Measurements from ENCODE around the gene RAB33B.
A peak's percentile ranks its signal among the peaks of the same experiment; 100 is the strongest.
"Not testable (repeated sequence)": the region's sequence is repeated elsewhere in the genome, so short reads cannot be mapped to it uniquely, and the experiment has no call there.

RAB33B gene

GRCh38 chr4:139454111-139455045 is at the start of gene RAB33B:
TSS of gene RAB33B (plus strand) at chr4:139454121. CDS start at chr4:139454196, 75 bp downstream.
- peak; percentile 88 for DNase-seq

GRCh38 chr4:139410312-139410711 is 43.6 kb upstream of the RAB33B start:
- DNase-seq, result no peak

GRCh38 chr4:139414671-139415210 is 39.2 kb upstream of the RAB33B start:
- DNase-seq, result not testable (repeated sequence)

GRCh38 chr4:139416073-139416673 is 37.7 kb upstream of the RAB33B start:
- DNase-seq, result peak; percentile 35

- peak; percentile 80 for DNase-seq
Observed at GRCh38 chr4:139419388-139419914, 34.5 kb upstream of the RAB33B start.

- no peak for DNase-seq
Observed at GRCh38 chr4:139420652-139421051, 33.3 kb upstream of the RAB33B start.

GRCh38 chr4:139436122-139436521 is 17.8 kb upstream of the RAB33B start:
- no peak for DNase-seq

- no peak for DNase-seq
Observed at GRCh38 chr4:139438141-139438540, 15.8 kb upstream of the RAB33B start.

GRCh38 chr4:139441029-139441428 is 12.9 kb upstream of the RAB33B start:
- peak; percentile 19 for DNase-seq

GRCh38 chr4:139443661-139444060 is 10.3 kb upstream of the RAB33B start:
- DNase-seq, result no peak

- not testable (repeated sequence) for DNase-seq
Observed at GRCh38 chr4:139444881-139445280, 9.0 kb upstream of the RAB33B start.

GRCh38 chr4:139447078-139447477 is 6.8 kb upstream of the RAB33B start:
- DNase-seq, result not testable (repeated sequence)

- DNase-seq, result no peak
Observed at GRCh38 chr4:139450586-139450985, 3.3 kb upstream of the RAB33B start.

GRCh38 chr4:139451997-139452396 is 1.9 kb upstream of the RAB33B start:
- DNase-seq, result no peak

GRCh38 chr4:139453041-139453370 is 915 bp upstream of the RAB33B start:
- DNase-seq, result no peak

GRCh38 chr4:139453371-139454110 is 380 bp upstream of the RAB33B start:
- DNase-seq, result peak; percentile 97

GRCh38 chr4:139455126-139455538 is 1.2 kb downstream of the RAB33B start:
- no peak for DNase-seq

- no peak for DNase-seq
Observed at GRCh38 chr4:139457318-139457717, 3.4 kb downstream of the RAB33B start.

- DNase-seq, result no peak
Observed at GRCh38 chr4:139458543-139458942, 4.6 kb downstream of the RAB33B start.

GRCh38 chr4:139458999-139459398 is 5.1 kb downstream of the RAB33B start:
- DNase-seq, result peak; percentile 35

- no peak for DNase-seq
Observed at GRCh38 chr4:139460565-139460964, 6.6 kb downstream of the RAB33B start.

GRCh38 chr4:139461022-139461628 is 7.2 kb downstream of the RAB33B start:
- no peak for DNase-seq

Data from EL (cell line).